WERI-Rb-1 (cell line): ENCODE results near the gene SCNN1B.

Experiments used
- DNase-seq: peaks from one replicate; pipeline ENCODE4 v3.0.0-alpha.2; 2020
- H3K27ac ChIP-seq: fragments of 250-450 bp; sonication (Bioruptor Pico); 2 replicates; pipeline ENCODE4 v1.5.1; 2020; ENCODE audit warnings: mild to moderate bottlenecking, moderate library complexity
- H3K27me3 ChIP-seq: fragments of 250-450 bp; sonication (Bioruptor Pico); 2 replicates; pipeline ENCODE4 v1.5.1; 2021; ENCODE audit warnings: mild to moderate bottlenecking, low read depth, moderate library complexity; ENCODE audit not compliant: insufficient read depth, severe bottlenecking
- H3K36me3 ChIP-seq: fragments of 250-450 bp; sonication (Bioruptor Pico); 2 replicates; pipeline ENCODE4 v1.5.1; 2020; ENCODE audit warnings: mild to moderate bottlenecking, moderate library complexity
- H3K4me3 ChIP-seq: 2 replicates; pipeline ENCODE4 v1.5.1; 2011; ENCODE audit warnings: low read depth, mild to moderate bottlenecking, control low read depth, low read length
- H3K9me3 ChIP-seq: fragments of 250-450 bp; sonication (Bioruptor Pico); 2 replicates; pipeline ENCODE4 v1.5.1; 2021; ENCODE audit warnings: mild to moderate bottlenecking, moderate library complexity; ENCODE audit not compliant: severe bottlenecking
- TF ChIP-seq, protein P1 (sequence below): IDR thresholded peaks from 2 replicates; pipeline ENCODE4 v1.5.1; 2011; ENCODE audit warnings: low read depth, mild to moderate bottlenecking, control low read depth, inconsistent platforms, low read length

The SCNN1B gene

DNA sequence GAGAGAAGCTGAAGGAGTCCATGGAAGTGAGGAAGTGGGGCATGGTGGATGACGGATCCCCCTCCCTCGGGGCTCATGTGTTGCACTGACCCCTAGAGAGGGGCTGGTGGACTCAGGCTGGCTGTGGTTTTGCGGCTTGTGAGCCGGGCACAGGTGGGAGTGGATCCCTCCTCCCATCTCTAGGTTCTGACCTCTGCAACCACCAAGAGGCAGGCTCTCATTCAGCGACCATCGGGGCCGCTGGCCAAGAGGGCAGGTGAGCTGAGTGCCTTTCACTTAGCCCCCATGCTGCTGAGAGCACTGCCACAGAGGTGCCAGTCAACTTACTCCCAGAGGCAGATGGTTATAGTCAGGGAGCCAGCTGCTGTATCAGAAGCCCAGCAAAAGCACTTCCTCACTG is 67.3 kb downstream of the SCNN1B start:
- TF ChIP-seq, protein P1, sequence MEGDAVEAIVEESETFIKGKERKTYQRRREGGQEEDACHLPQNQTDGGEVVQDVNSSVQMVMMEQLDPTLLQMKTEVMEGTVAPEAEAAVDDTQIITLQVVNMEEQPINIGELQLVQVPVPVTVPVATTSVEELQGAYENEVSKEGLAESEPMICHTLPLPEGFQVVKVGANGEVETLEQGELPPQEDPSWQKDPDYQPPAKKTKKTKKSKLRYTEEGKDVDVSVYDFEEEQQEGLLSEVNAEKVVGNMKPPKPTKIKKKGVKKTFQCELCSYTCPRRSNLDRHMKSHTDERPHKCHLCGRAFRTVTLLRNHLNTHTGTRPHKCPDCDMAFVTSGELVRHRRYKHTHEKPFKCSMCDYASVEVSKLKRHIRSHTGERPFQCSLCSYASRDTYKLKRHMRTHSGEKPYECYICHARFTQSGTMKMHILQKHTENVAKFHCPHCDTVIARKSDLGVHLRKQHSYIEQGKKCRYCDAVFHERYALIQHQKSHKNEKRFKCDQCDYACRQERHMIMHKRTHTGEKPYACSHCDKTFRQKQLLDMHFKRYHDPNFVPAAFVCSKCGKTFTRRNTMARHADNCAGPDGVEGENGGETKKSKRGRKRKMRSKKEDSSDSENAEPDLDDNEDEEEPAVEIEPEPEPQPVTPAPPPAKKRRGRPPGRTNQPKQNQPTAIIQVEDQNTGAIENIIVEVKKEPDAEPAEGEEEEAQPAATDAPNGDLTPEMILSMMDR: no peak
- no peaks in the 10 kb centered on the region for H3K9me3 ChIP-seq
- H3K36me3 ChIP-seq: no peaks in the 10 kb centered on the region
- H3K27ac ChIP-seq: no peak overlapping the region
- no peak for DNase-seq
- H3K27me3 ChIP-seq: no peaks in the 10 kb centered on the region
- no peak overlapping the region for H3K4me3 ChIP-seq

DNA sequence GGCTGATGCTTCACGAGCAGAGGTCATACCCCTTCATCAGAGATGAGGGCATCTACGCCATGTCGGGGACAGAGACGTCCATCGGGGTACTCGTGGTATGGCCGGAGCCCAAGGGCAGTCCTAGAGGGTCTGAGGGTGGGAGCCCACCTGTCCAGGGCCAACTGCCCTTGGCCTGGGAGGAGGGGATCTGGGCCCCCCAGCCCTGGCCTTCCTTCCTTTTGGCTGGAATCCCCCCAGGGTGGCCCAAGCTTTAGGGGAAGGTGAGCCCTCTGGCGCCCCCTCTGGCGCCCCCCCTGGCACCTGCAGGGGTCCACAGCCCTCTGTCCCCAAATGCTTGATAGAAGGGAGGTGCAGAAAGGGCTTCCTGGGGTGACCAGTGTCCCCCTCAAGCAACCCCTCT is 69.3 kb downstream of the SCNN1B start:
- no peak for DNase-seq
- Histone ChIP-seq H3K36me3 (no peaks in the 10 kb centered on the region), H3K27ac (no peak overlapping the region), H3K4me3 (no peak overlapping the region), H3K27me3 (no peaks in the 10 kb centered on the region), H3K9me3 (no peaks in the 10 kb centered on the region)
- TF ChIP-seq, protein P1: peak; percentile 47

DNA sequence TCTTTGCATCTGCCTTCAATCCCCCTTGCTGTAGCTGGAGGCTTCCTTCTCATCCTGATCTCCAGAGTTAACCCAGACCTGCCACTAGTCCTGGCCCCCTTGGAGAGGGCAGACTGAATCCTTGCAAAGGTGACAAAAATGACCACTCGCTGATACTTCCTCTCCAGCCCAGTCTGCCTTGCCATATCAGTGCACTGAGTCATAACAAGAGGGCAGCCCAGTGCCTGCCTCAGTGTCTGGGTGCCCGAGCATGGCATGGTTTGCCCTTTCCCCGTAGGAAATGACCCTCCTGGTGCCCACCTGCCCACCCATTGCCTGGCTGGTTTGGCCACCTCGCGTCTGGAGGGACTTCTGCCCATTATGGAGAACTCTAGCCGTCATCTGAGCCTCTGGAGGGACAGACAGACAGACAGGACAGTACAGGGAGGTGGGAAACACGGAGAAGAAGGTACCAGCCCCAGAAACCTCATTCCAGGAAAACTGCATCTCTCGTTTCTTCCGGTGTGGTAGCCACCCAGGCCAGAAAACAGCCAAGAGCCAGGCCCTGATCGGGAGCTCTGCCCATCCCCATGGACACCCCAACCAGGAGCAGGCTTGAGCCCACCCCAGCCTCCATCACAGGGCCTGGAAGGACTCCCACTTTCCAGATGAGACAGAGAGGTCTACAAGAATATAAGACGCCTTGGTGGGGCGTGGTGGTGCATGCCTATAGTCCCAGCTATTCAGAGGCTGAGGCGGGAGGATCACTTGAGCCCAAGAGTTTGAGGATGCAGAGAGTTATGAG is 71.5 kb downstream of the SCNN1B start:
- DNase-seq: no peak
- Histone ChIP-seq H3K36me3 (no peaks in the 10 kb centered on the region), H3K27me3 (no peaks in the 10 kb centered on the region), H3K27ac (no peak overlapping the region), H3K9me3 (no peaks in the 10 kb centered on the region), H3K4me3 (no peak overlapping the region)
- TF ChIP-seq, protein P1: no peak

DNA sequence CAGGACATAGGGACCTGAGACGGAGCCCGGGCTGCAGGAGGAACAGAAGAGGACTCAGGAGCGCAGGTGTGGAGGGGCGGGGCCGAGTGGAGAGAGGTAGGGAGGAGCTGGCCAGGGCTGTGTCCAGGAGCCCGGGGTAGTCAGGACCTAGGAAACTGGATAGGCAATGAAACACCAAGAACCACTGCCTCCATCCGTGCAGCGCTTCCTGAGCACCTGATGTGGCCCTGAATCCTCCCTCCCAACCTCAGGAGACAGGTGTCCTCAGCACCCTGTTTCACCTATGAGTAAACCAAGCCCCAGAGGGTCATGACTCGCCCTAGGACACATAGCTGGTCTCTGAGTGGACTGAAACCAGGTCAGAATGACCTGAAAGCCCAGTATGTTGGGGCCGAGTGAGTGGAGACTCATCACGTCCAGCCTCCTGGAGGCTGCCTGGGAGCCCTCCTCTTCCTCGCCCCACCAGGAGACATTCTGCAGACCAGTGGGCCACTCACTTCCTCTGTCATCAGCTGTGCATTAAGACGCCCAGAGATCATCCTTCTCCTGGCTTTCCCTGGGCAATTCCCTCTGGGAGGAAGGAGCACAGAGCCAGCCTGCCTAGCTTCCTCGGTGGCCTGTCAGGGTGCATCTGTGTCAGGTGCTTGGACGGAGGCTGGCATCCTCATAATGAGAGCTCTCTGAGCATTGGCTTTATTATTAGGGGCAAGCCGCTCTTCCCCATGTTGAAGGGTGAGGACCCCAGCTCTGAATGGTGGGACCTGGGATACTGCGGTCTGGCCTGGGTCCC is 72.8 kb downstream of the SCNN1B start:
- Histone ChIP-seq H3K27me3 (no peaks in the 10 kb centered on the region), H3K36me3 (no peaks in the 10 kb centered on the region), H3K27ac (no peak overlapping the region), H3K4me3 (no peak overlapping the region), H3K9me3 (no peaks in the 10 kb centered on the region)
- DNase-seq: no peak
- TF ChIP-seq, protein P1: no peak

DNA sequence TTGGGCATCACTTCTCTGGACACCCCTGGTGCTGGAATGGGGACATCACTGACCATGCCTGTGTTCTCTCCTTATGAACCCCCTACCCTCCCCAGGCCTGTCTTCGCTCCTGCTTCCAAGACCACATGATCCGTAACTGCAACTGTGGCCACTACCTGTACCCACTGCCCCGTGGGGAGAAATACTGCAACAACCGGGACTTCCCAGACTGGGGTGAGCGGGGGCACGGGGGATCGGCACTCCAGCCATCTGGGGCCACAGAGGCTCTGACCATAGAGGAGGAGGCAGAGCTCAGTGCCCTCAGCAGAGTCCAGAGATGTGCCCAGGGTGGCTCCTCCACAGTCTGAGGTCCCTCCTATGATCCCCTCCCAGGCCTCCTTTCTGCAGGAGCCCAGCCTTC is 73.5 kb downstream of the SCNN1B start:
- Histone ChIP-seq H3K4me3 (no peak overlapping the region), H3K36me3 (no peaks in the 10 kb centered on the region), H3K27ac (no peak overlapping the region), H3K9me3 (no peaks in the 10 kb centered on the region), H3K27me3 (no peaks in the 10 kb centered on the region)
- TF ChIP-seq, protein P1: no peak
- no peak for DNase-seq
